Mesenchymal stem cell (in vitro differentiated cells and primary cell): ENCODE measurements around the gene HSD17B4.

Experiments used
- DNase-seq: peaks from one replicate; pipeline ENCODE4 v3.0.0-alpha.2; 2013
- H2AFZ ChIP-seq: one replicate; pipeline ENCODE4 v1.6.1; 2013; ENCODE audit warnings: low read depth, mild to moderate bottlenecking, control low read depth, inconsistent platforms, low read length, moderate library complexity
- H2AK5ac ChIP-seq: 2 replicates; pipeline ENCODE4 v1.6.1; 2013; ENCODE audit warnings: low read length, moderate library complexity, mild to moderate bottlenecking, inconsistent platforms; ENCODE audit not compliant: severe bottlenecking
- H2BK120ac ChIP-seq: one replicate; pipeline ENCODE4 v1.6.1; 2013; ENCODE audit warnings: low read depth, mild to moderate bottlenecking, inconsistent platforms, low read length, moderate library complexity
- H2BK12ac ChIP-seq, 2 experiments: one replicate each; pipeline ENCODE4 v1.6.1; 2013; ENCODE audit warnings: inconsistent platforms in 2 of 2, low read length in 2 of 2, mild to moderate bottlenecking in 2 of 2, moderate library complexity in 2 of 2, control low read depth in 1 of 2
- H2BK15ac ChIP-seq: one replicate; pipeline ENCODE4 v1.6.1; 2013; ENCODE audit warnings: mild to moderate bottlenecking, low read depth, inconsistent platforms; ENCODE audit not compliant: poor library complexity, severe bottlenecking
- H2BK5ac ChIP-seq: 2 replicates; pipeline ENCODE4 v1.6.1; 2013; ENCODE audit warnings: low read depth, mild to moderate bottlenecking, low read length, control low read depth, inconsistent platforms; ENCODE audit not compliant: poor library complexity, severe bottlenecking
- H3K14ac ChIP-seq, 2 experiments: one replicate each; pipeline ENCODE4 v1.6.1; 2013; ENCODE audit warnings: inconsistent platforms in 2 of 2, low read length in 2 of 2, control low read depth in 1 of 2, mild to moderate bottlenecking in 1 of 2, moderate library complexity in 1 of 2
- H3K18ac ChIP-seq, 2 experiments: one replicate each; pipeline ENCODE4 v1.6.1; 2013; ENCODE audit warnings: inconsistent platforms in 2 of 2, low read length in 2 of 2, control low read depth in 1 of 2, low read depth in 1 of 2, mild to moderate bottlenecking in 1 of 2
- H3K23ac ChIP-seq, 2 experiments: one replicate each; pipeline ENCODE4 v1.6.1; 2013; ENCODE audit warnings: inconsistent platforms in 2 of 2, low read length in 2 of 2, mild to moderate bottlenecking in 2 of 2, moderate library complexity in 2 of 2, control low read depth in 1 of 2
- H3K27ac ChIP-seq: 2 replicates; pipeline ENCODE4 v1.5.1; 2013; ENCODE audit warnings: mild to moderate bottlenecking, moderate library complexity, low read length, control low read depth, inconsistent platforms; ENCODE audit not compliant: poor library complexity, severe bottlenecking
- H3K27me3 ChIP-seq, 2 experiments: 2 replicates each; pipeline versions ENCODE4 v1.6.1 to v1.7.0; 2013; ENCODE audit warnings: low read length in 2 of 2, mild to moderate bottlenecking in 2 of 2, moderate library complexity in 2 of 2, control low read depth in 1 of 2, inconsistent platforms in 1 of 2; ENCODE audit not compliant: control insufficient read depth in 1 of 2, insufficient read depth in 1 of 2
- H3K36me3 ChIP-seq, 2 experiments: 2 replicates each; pipeline versions ENCODE4 v1.6.1 to v1.7.0; 2013; ENCODE audit warnings: low read length in 2 of 2, control low read depth in 1 of 2, inconsistent platforms in 1 of 2, low read depth in 1 of 2, mild to moderate bottlenecking in 1 of 2; ENCODE audit not compliant: insufficient read depth in 2 of 2, control insufficient read depth in 1 of 2
- H3K4ac ChIP-seq, 2 experiments: one replicate each; pipeline ENCODE4 v1.6.1; 2013; ENCODE audit warnings: inconsistent platforms in 2 of 2, low read length in 2 of 2, mild to moderate bottlenecking in 2 of 2, moderate library complexity in 2 of 2, control low read depth in 1 of 2, low read depth in 1 of 2
- H3K4me1 ChIP-seq: 2 replicates; pipeline ENCODE4 v1.6.1; 2013; ENCODE audit warnings: low read depth, low read length, control low read depth; ENCODE audit not compliant: control insufficient read depth, insufficient read depth
- H3K4me2 ChIP-seq: 2 replicates; pipeline ENCODE4 v1.6.1; 2013; ENCODE audit warnings: low read length, mild to moderate bottlenecking, inconsistent platforms; ENCODE audit not compliant: poor library complexity, severe bottlenecking
- H3K4me3 ChIP-seq, 2 experiments: 2 replicates each; pipeline versions ENCODE4 v1.5.1 to v1.7.0; 2013; ENCODE audit warnings: low read length in 2 of 2, mild to moderate bottlenecking in 2 of 2, control low read depth in 1 of 2, low read depth in 1 of 2; ENCODE audit not compliant: insufficient read depth in 1 of 2
- H3K79me1 ChIP-seq: replicated peaks from 2 replicates; pipeline ENCODE4 v1.6.1; 2013; ENCODE audit warnings: mild to moderate bottlenecking, control low read depth, low read length, inconsistent platforms; ENCODE audit not compliant: poor library complexity, severe bottlenecking
- H3K9ac ChIP-seq: 2 replicates; pipeline ENCODE4 v1.7.0; 2013; ENCODE audit warnings: mild to moderate bottlenecking, low read length, moderate library complexity
- H3K9me3 ChIP-seq: 2 replicates; pipeline ENCODE4 v1.7.0; 2013; ENCODE audit warnings: mild to moderate bottlenecking, low read length; ENCODE audit not compliant: control insufficient read depth
- H4K8ac ChIP-seq: one replicate; pipeline ENCODE4 v1.6.1; 2013; ENCODE audit warnings: inconsistent platforms, mild to moderate bottlenecking, low read length, moderate library complexity
- H4K91ac ChIP-seq: one replicate; pipeline ENCODE4 v1.6.1; 2013; ENCODE audit warnings: mild to moderate bottlenecking, low read length, inconsistent platforms
- WGBS: methylation state at CpG from one replicate; pipeline ENCODE4 v1.1.7; 2013; ENCODE audit warnings: mixed read lengths; 5-methylcytosine and 5-hydroxymethylcytosine counted together

Gene HSD17B4

DNA sequence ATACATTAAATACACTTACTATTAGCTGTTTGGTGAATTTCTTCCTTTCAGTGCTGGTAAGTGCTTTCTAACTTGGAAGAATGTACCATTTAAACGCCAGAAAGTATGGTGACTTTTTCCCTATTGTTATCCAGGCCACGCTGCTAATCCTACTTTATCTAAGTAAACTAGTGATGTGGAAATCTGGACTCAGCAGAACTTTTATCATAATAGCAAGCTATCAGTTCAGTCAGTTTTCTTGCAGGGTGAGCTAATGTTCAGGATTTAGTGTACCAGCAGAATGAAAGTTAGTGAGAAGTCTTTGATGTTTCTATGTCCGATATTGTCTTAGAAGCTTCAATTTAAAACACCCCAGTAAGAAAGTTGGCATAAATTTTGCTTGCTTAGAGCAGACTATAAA is 72.2 kb downstream of the HSD17B4 start:
- Histone ChIP-seq H4K8ac (no peak overlapping the region), H3K9ac (no peak overlapping the region), H3K14ac (no peak overlapping the region), H3K4me3 (no peak overlapping the region), H3K23ac (no peak overlapping the region), H2BK15ac (no peak overlapping the region), H2AFZ (no peak overlapping the region), H3K4me2 (no peak overlapping the region), H3K36me3 (peaks cover 0 to 39% of the 10 kb centered on the region in 2 experiments), H3K79me1 (no peaks in the 10 kb centered on the region), H3K4me1 (no peaks in the 10 kb centered on the region), H3K27me3 (no peaks in the 10 kb centered on the region), H2BK12ac (no peak overlapping the region), H2BK120ac (no peak overlapping the region), H4K91ac (no peak overlapping the region), H2BK5ac (no peak overlapping the region), H3K18ac (no peak overlapping the region), H3K27ac (no peak overlapping the region), H3K9me3 (peaks cover 7% of the 10 kb centered on the region), H3K4ac (no peak overlapping the region), H2AK5ac (no peak overlapping the region)
- no CpG with 5 or more reads among the region's 3 CpGs for WGBS
- DNase-seq = no peak

DNA sequence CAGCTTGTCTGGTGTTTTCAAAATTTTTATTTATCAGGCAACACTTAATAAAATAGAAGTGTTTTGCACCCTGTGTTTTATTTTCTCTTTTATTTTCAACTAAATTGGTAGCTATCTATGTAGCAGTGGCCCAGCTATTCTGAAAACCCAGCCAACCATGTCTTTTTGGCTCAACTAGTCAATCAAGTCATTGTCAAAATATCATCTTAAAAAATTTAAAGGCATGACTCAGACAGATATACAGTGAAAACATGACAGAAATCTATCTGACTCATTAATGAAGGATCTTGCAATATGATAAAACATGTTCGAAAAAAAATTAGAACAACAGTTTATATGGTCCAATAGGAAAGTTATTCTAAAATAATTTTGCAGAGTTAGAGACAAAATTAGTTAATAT is 75.1 kb downstream of the HSD17B4 start:
- no peaks in the 10 kb centered on the region for H3K79me1 ChIP-seq
- H4K8ac ChIP-seq = no peak overlapping the region
- H3K4me1 ChIP-seq = no peaks in the 10 kb centered on the region
- no peak overlapping the region for H2AK5ac ChIP-seq
- H4K91ac ChIP-seq = no peak overlapping the region
- no peak overlapping the region for H2BK120ac ChIP-seq
- H3K14ac ChIP-seq = no peak overlapping the region
- no peak overlapping the region for H3K4ac ChIP-seq
- no peak overlapping the region for H2BK12ac ChIP-seq
- WGBS = no CpG with 5 or more reads among the region's 1 CpG
- no peak overlapping the region for H2AFZ ChIP-seq
- H3K9ac ChIP-seq = no peak overlapping the region
- no peaks in the 10 kb centered on the region for H3K27me3 ChIP-seq
- H3K36me3 ChIP-seq = peaks cover 0 to 57% of the 10 kb centered on the region in 2 experiments
- H2BK15ac ChIP-seq = no peak overlapping the region
- no peak overlapping the region for H3K18ac ChIP-seq
- H3K4me2 ChIP-seq = no peak overlapping the region
- no peak overlapping the region for H3K27ac ChIP-seq
- H2BK5ac ChIP-seq = no peak overlapping the region
- no peaks in the 10 kb centered on the region for H3K9me3 ChIP-seq
- no peak for DNase-seq
- H3K23ac ChIP-seq = no peak overlapping the region
- H3K4me3 ChIP-seq = no peak overlapping the region

DNA sequence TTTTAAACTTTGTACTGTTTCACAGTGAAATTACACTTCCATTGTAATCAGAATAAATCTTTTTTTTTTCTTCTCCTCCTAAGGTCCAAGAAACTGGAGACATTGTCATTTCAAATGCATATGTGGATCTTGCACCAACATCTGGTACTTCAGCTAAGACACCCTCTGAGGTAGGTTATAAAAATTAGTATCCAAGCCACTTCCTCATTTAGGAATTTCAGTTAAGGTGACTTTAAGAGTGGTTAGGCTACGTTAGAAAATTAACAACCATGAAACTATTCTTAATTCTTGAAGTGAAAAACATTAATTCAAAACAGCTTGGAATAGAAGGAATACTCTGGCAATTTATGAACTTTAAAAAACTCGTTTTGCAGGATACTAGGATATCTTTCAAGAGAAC is 77.5 kb downstream of the HSD17B4 start:
- H3K27ac ChIP-seq = no peak overlapping the region
- WGBS = no CpG with 5 or more reads among the region's 2 CpGs
- no peak overlapping the region for H4K8ac ChIP-seq
- no peak overlapping the region for H3K18ac ChIP-seq
- H3K4me1 ChIP-seq = no peaks in the 10 kb centered on the region
- H2BK120ac ChIP-seq = no peak overlapping the region
- no peak overlapping the region for H3K4me2 ChIP-seq
- H3K9ac ChIP-seq = no peak overlapping the region
- H2BK12ac ChIP-seq = no peak overlapping the region
- H3K14ac ChIP-seq = no peak overlapping the region
- no peaks in the 10 kb centered on the region for H3K27me3 ChIP-seq
- H3K9me3 ChIP-seq = no peaks in the 10 kb centered on the region
- H3K36me3 ChIP-seq = peaks cover 0 to 67% of the 10 kb centered on the region in 2 experiments
- H3K79me1 ChIP-seq = no peaks in the 10 kb centered on the region
- no peak overlapping the region for H3K4ac ChIP-seq
- H2BK5ac ChIP-seq = no peak overlapping the region
- no peak overlapping the region for H4K91ac ChIP-seq
- H2BK15ac ChIP-seq = no peak overlapping the region
- no peak overlapping the region for H3K23ac ChIP-seq
- no peak overlapping the region for H2AFZ ChIP-seq
- no peak overlapping the region for H3K4me3 ChIP-seq
- H2AK5ac ChIP-seq = no peak overlapping the region
- no peak for DNase-seq

DNA sequence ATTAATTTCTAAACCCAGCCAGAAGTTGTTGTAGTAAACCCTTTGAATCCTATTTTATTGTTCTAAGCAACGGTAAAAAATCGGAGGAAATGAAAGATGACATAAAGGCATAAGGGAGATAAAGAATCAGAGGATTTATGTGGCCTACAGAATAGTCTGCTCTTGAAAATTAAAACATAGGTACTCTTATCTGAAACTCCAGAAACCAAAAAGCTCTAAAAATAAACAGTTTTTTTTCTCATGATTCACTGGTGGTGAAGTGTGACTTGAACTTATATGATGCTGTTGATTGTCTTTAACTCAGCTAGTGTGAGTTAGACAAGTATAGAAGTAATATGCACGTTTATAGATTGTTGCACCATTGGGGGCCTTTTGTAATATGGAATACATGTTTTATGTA is 80.3 kb downstream of the HSD17B4 start:
- WGBS = 94% methylated on average over 2 of the region's 3 CpGs

More for the DNA sequence above, 80.3 kb downstream of the HSD17B4 start:
- no peak overlapping the region for H3K4me2 ChIP-seq
- no peak overlapping the region for H3K4ac ChIP-seq
- no peak overlapping the region for H4K91ac ChIP-seq
- H2BK120ac ChIP-seq = no peak overlapping the region
- no peak for DNase-seq
- H3K79me1 ChIP-seq = no peaks in the 10 kb centered on the region
- no peak overlapping the region for H4K8ac ChIP-seq
- H2BK15ac ChIP-seq = no peak overlapping the region
- H3K14ac ChIP-seq = no peak overlapping the region
- H3K9me3 ChIP-seq = no peaks in the 10 kb centered on the region
- H3K18ac ChIP-seq = no peak overlapping the region
- H3K36me3 ChIP-seq = peaks cover 0 to 64% of the 10 kb centered on the region in 2 experiments
- H3K27ac ChIP-seq = no peak overlapping the region
- no peak overlapping the region for H2BK12ac ChIP-seq
- no peak overlapping the region for H3K9ac ChIP-seq
- no peak overlapping the region for H2AK5ac ChIP-seq
- no peak overlapping the region for H2BK5ac ChIP-seq
- H2AFZ ChIP-seq = no peak overlapping the region
- H3K4me1 ChIP-seq = no peaks in the 10 kb centered on the region
- H3K23ac ChIP-seq = no peak overlapping the region
- H3K4me3 ChIP-seq = no peak overlapping the region
- H3K27me3 ChIP-seq = no peaks in the 10 kb centered on the region
